Renal cortex interstitium (tissue), 15 donors: ENCODE measurements around the gene MARK1. TPM values are rescaled to one million over a fixed set of nuclear protein-coding genes. Genes with fewer than 3 reads are reported as not detected.
A peak's percentile ranks its signal among the peaks of the same experiment; 100 is the strongest.

Source experiments
- DNase-seq, 11 donors: peaks; one replicate each; pipeline ENCODE4 v3.0.0-alpha.2; 2013; ENCODE audit warnings: low read depth in 9 of 11, low spot score in 4 of 11; ENCODE audit errors: extremely low read depth in 1 of 11
- long read RNA-seq, 16 experiments: transcript quantifications; one replicate each; lab custom pipeline, GENCODE V29; 2026
- polyA plus RNA-seq, 3 donors: library from polyadenylated mRNA; unstranded; fragments of 120-200 nt; gene quantifications; one replicate each; pipeline ENCODE4 v1.2.1, GENCODE V29; 2013; ENCODE audit not compliant: insufficient read length in 3 of 3

The MARK1 gene
- polyA plus RNA-seq = 10 to 100 TPM in 1 of 3 donors, 1 to 10 TPM in 2; 8.9 to 10.9 (median 9.2) TPM
- long read RNA-seq, donor 1, partial matches to known transcripts = 0 of 1 reads
- long read RNA-seq, donor 1, other reads (novel, unspliced or antisense) = 0 of 1 reads
- long read RNA-seq, donor 2, full-length matches to known transcripts = 1 of 1 reads
- long read RNA-seq, donor 2, partial matches to known transcripts = 0 of 1 reads
- long read RNA-seq, donor 2, other reads (novel, unspliced or antisense) = 0 of 1 reads
- long read RNA-seq, donor 3 = 0 reads
- long read RNA-seq, donor 4 = 0 reads
- long read RNA-seq, donor 5 = 0 reads
- long read RNA-seq, donor 6 = 0 reads
- long read RNA-seq, donor 7 = 0 reads
- long read RNA-seq, donor 8, partial matches to known transcripts = 0 of 2 reads
- long read RNA-seq, donor 8, other reads (novel, unspliced or antisense) = 0 of 2 reads
- long read RNA-seq, donor 9, partial matches to known transcripts = 0 of 1 reads
- long read RNA-seq, donor 9, other reads (novel, unspliced or antisense) = 0 of 1 reads
- long read RNA-seq, donor 10 = 0 reads
- long read RNA-seq, donor 11 = 0 reads
- long read RNA-seq, donor 12 = 0 reads
- long read RNA-seq, donor 13, partial matches to known transcripts = 0 of 1 reads
- long read RNA-seq, donor 13, other reads (novel, unspliced or antisense) = 0 of 1 reads
- long read RNA-seq, donor 14, partial matches to known transcripts = 0 of 1 reads
- long read RNA-seq, donor 14, other reads (novel, unspliced or antisense) = 0 of 1 reads
- long read RNA-seq, donor 15 = 0 reads
- long read RNA-seq, donor 16, full-length matches to known transcripts = 2 of 2 reads
- long read RNA-seq, donor 16, partial matches to known transcripts = 0 of 2 reads
- long read RNA-seq, donor 16, other reads (novel, unspliced or antisense) = 0 of 2 reads

DNA sequence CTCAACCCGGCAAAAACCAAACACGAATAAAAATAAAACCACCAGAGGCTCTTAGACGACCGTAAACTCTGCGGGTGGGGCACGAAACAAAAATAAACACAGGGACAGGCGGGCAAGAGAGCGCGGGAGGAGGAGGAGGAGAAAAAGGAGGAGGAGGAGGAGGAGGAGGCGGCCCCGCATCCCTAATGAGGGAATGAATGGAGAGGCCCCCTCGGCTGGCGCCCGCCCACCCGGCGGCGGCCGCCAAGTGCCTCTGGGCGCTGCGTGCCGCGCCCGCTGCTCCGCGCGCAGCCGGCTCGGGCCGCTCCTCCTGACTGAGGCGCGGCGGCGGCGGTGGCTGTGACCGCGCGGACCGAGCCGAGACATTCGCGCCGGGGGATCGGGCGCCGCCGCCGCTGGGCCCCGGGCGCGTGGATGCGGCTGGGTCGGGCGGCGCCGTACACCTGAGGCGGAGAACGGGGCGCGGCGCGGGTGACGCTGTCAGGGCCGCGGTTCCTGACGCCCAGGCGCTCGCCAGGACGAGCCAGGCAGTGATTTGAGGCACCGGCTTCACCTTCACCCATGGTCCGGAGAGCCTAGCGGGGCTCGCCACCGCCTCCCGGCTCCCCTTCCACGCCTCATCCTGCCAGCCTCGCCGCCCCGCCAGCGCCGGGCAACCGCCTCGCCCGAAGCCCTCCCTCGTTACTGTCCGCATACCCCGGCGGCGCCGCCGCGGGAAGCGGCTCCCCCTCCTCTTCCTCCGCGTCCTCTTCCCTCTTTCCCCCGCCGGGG is at the start of gene MARK1:
Gene MARK1, plus strand, starts transcription at position 229 of the 771 bp plus-strand sequence. CDS start 687 bp downstream, outside the sequence.
- peak in 6 of 11 donors; percentile 19 to 40 (median 30) for DNase-seq

DNA sequence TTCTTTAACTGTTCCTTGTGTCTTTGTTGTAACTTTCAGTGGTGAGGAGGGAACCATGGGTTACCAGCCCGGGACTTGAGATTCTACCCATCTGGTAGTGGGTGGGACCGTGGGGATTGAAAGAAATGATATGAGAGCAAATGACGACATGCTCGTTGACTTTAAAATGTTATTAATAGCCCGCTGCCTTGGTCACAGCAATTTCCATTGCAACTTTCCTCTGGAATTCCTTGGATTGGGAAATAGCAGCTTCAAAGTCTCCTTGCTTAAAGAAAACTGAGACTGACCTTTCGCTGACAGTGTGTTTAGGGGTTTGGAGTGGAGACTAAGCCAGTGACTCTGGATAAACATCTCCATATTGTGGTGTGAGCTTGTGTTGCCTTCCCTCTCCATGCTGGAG is 44.2 kb upstream of the MARK1 start:
- DNase-seq = no peak

DNA sequence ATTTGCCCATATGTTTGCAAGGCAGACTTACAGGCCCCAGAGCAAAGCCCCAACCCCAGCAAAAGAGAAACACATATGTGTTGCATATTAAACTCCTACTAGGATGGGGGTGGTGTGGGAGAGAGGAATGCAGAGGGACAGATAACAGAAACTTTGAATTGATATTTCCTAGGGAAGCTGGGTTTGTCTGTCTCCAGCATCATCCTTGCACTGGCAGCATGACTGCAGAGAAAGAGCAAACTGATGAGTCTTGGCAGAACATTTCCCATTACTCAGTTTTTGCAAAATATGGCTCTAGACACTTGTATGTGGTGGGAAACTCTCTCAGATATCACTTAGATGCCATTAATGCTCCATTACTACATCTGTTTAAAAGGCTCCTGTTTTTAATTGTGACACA is 43.8 kb upstream of the MARK1 start:
- DNase-seq = no peak

DNA sequence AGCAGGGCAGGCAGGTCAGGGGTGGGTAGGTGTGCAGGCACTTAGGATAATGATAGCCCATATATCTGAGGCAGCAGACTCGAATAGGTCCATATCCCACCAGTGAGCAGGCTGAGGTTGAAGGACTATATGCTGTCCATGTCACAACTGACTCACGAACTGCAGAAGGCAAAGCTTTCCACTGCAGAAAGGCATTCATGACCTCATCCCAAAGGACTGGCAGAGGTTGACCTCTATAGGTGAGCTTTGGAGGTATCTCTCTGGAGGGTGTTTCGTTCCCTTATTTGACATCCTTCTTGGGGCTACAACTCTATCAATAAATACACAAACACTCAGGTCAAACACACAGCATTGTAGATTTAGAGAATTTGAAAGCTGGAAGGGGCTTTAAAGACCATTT is 42.8 kb upstream of the MARK1 start:
- DNase-seq = no peak

DNA sequence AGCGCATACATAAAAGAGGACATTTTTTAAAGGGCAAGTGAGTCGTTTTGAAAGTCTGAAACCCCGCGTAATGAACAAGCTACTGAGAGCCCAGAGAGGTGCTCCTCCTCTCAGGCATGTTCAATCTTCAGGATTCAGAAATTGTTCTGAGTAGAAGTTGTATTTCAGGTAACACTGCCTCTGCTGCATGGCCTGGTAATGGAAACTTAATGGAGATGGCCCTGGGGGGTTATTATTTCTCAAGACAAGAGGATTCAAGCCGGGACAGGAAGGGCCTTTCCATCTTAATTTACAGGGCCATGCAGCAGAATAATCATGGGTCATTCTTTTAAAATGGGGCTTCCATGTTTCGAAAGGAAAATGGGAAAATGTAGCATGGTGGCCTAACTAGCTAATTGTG is 42.1 kb upstream of the MARK1 start:
- DNase-seq = no peak

DNA sequence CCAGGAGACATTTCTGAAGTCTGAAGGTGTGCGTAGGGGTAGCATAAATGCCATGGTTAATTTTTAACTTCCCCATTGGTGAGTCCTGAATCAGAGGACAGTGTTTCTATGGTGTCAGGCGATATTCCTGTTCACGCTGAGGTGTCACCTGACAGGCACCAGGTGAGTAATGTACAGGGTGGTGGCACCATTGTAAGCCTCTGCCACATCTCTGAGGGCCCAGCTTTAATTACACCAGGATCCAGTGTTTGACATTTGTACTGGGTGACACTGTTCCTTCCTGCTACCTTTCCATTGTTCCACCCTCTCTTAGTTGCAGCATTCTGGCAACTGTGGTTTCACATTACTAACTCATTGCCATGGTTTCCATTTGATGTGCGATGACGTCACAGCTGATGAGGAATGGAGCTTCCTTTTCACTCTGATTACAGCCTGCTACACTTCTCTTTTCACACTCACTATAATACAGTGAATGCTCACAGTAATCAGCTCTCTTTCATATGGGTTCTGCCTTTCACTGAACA is 40.6 kb upstream of the MARK1 start:
- peak in 9 of 11 donors; percentile 21 to 63 (median 46) for DNase-seq

DNA sequence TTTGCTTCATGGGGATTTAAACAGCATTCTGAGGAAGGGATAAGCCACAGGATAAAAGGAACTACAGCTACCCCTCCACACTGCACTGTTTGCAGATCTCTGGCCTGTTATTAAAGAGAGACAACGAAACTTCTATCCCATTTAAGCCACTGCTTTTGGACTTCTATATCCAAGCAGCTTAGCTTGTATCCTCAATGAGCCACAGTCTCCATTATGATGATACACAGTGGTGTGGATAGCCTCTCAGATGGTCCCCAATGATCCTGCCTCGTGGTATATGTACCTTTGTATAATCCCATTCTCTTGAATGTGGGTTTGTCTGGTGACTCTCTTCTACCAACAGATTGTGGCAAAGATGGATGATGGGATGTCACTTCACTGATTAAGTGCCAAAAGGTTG is 36.0 kb upstream of the MARK1 start:
- DNase-seq = no peak

DNA sequence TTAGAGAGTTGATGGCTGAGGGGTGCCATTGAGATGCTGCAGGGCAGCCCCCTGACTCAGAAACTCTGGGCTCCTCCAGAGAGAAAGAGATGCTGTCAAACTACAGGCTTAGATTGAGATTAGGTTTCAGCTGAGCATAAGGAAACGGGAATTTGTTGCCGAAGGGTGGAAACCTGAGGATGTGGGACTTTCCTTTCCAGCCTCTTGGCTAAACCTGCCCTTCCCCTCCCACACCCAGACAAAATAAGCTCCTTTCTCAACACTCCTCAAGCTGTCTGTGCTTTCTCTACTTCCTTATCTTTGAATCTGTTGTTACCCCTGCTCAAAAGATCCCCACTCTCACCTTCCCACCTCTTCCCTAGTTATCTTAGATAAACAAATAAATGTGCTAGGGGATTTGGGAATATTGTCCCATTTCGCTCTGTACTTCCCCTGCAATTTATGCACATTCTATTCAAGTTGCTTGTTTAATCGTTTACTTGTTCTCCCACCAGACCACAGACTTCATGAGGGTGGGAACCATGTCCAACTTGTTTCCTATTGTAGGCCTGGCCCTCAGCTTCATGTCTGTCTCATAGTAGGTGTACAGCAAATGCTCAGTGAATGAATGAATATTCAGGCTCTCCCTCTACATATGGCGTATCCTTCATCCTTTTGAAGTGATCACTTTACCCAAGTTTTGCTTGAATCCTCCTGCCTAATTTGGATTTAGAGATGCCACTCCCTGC is 30.6 kb upstream of the MARK1 start:
- no peak for DNase-seq

DNA sequence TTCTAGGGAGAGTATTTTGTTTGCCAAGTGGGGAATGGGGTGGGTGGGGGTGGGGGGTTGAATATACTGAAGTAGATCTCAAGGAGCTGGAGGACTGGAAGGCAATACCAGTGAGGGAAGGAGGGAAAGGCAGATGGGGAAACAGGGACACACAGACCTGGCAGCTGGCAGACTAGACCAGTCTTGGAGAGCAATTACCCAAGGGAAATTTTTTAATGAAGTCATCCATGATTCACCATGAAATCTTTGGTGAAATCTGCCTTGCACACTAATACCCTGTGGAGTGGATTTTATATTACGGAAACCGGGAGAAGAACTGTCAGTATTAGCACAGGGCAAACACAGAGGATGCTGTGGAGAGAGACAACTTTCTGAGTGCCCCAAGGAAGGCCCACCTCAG is 29.7 kb upstream of the MARK1 start:
- DNase-seq = no peak

DNA sequence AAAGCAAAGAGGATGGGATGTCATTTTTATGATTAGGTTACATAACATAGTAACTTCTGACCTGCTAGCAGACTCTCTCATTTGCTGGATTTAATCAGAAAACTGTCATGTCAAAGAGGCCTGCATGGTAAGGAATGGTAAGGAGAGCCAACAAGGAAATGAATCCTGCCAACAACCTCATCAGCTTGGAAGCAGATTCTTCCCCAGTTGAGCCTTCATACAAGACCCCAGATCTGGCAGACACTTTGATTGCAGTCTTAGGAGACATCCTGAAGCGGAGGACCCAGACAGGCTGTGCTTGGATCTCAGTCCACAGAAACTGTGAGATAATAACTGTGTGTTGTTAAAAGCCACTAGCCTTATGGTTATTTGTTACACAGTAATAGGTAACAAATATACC is 27.6 kb upstream of the MARK1 start:
- no peak for DNase-seq

DNA sequence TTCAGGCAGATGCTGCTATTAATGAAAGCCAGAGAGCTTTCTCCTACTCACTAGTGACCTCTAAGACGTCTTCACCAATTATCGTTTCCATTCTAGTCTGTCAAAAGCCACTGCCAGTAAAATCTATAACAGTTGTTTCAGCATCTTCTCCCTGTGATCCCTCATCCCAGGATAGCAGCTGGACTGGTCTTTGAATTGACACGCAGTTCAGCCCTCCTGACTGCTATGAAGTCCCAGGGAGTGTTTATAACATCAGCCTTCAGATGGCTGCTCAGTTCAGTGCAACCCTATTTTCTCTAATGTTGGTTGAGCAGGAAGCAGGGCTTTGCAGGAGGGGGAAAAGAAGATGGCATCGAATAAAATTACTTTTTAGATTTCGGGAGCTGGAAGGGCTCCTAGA is 23.6 kb upstream of the MARK1 start:
- DNase-seq = no peak

DNA sequence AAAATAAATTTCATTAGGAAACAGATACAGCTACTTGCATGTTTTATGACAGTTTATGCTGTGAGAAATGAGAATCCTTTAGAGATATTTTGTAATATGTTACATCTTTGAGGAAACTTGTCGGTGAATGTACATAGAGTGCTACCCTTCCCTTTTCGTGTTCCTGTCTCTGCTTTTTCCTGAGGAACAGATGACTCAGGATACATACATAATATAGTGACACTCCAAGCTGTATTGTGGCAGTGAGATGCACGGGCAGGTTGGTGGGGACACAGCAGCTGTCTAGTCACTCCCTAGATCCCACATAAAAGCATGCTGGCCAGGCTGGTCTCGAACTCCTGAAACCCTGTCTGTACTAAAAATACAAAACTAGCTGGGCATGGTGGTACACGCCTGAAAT is 20.9 kb upstream of the MARK1 start:
- no peak for DNase-seq

DNA sequence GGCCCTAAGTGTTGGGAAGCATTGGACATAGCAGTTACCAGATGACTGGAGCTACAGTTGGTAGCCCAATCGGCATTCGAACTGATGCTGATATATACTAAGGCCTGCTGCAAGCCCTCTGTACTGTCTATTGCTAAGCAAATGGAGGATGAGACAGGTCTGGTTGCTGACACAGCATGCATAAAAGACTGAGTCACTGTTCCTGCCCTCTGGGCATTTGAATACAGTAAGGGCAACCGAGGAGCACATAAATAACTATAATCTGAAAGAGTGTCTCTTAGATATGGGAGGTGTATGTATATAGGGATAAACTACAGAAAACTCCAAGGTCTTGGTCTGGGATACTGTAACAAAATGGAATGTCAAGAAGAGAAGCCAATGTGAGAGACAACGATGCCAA is 16.8 kb upstream of the MARK1 start:
- DNase-seq = no peak

DNA sequence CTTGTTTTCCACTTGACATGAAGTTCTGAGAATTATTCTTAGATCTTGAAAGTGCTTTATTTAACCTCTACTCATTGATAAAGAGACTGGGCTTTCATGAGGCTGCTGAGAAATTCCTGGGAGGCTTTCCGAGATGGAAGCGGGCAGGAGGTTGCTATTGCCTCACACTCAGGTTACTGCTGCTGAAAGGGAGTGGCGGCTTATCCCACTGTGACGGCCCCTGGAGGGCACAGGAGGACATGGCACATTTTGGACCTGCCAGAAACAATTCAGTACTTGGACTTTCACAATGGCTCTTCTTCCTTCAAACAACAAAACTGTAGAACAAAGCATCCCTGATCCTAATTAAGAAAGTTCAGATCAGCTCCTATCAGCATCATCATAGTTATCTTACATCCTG is 16.2 kb upstream of the MARK1 start:
- no peak for DNase-seq

DNA sequence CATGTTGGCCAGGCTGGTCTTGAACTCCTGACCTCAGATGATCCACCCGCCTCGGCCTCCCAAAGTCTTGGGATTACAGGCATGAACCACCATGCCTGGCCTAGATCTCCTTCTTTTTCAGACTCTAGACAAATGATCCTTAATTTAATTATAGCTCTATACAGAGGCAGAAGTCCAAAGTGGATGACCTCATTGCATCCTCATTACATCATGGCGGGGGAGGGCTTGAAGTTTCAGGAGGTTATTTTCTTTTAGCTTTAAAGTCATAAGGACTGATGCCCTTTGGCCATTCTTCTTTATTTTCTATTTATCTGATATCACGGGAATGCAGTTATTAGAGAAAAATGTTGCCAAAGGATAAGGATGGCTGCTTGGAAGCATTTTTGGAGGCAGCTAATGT is 14.1 kb upstream of the MARK1 start:
- no peak for DNase-seq

DNA sequence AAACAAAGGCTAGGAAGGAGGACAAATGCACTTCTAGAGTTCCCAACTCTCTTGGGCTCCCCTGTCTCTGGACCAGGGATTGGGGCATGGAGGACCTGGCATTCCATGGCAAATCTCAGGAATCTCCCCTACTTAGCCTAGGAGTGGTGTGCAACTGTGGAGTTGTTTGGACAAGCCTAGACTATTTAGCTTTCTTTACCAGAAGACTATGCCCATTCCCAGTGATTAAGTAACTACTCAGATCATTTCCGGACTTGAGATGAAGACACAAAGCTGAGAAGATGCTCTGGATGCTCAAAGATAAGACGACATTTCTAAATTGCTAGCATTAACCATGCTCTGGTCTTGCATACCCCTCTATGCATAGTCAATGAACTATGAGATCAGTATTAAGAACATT is 13.7 kb upstream of the MARK1 start:
- DNase-seq = no peak

DNA sequence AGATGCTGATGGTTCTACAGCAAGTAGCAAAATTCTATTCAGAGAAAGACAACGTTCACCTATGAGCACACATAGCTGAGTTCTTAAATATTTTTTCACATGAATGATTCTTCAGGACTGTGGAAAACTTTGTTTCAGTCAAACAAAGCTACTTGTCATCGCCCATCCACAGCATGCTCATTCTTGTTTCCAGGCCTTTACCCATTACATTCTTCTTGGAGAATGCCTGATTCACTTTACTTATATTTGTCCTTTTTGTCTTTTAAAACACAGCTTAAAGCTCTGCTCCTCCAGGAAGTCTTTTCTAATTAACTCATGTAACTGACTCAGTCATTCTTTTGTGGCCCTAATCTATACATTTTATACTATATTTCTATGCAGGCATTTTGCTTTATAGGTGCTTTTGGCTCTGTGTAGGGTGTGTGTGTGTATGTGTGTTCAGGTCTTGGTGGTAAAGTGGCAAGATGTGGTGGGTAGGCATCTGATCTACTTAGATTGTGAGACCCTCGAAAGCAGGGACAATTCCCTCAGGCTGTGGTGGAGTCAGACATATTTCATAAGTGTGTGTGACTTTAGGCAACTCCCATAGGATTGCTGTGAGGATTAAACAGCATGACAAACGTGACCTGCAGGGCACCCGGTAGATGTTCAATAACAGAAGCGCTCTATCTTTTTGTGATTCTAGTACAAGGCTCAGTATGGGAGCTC is 11.8 kb upstream of the MARK1 start:
- no peak for DNase-seq

DNA sequence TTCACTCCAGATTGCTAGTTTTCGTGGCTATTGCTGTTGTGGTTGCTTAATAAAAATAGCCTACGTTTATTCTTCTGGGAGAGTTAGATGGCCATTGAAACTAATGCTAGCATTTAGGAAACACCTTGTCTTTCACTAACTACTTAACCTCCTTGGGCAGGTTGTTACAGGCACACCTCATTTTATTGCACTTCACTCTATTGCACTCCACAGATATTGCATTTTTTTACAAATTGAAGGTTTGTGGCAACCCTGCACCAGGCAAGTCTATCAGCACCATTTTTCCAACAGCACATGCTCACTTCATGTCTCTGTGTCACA is 11.3 kb upstream of the MARK1 start:
- no peak for DNase-seq
